ENCODE data around the gene SUPT6H. TPM values are rescaled to one million over a fixed set of nuclear protein-coding genes. Genes with fewer than 3 reads are reported as not detected.
"Not testable (repeated sequence)": the region's sequence is repeated elsewhere in the genome, so short reads cannot be mapped to it uniquely, and the experiment has no call there.

Gene SUPT6H
- total RNA-seq, 3 donors from 2014 or later: 47.8 to 97.7 (median 60.7) TPM

GRCh38 chr17:28719021-28719433, 57.0 kb downstream of the SUPT6H start:
- peaks cover 43% of the 10 kb centered on the region for H3K4me1 ChIP-seq (ENCODE audit: low read depth)
- intact Hi-C loops (cut with DNase I, micrococcal nuclease): no loop called here
- peak overlapping the region; percentile 46 for H3K4me3 ChIP-seq
- ATAC-seq (no peak), DNase-seq (no peak)
- no peak for TF ChIP-seq CTCF (IDR thresholded peaks at IDR 0.05)
- peaks cover 8% of the 10 kb centered on the region for H3K36me3 ChIP-seq (ENCODE audit: low read depth)
- no peaks in the 10 kb centered on the region for H3K9me3 ChIP-seq

- no peaks in the 10 kb centered on the region for H3K9me3 ChIP-seq
- peak overlapping the region; percentile 46 for H3K4me3 ChIP-seq
- peaks cover 8% of the 10 kb centered on the region for H3K36me3 ChIP-seq (ENCODE audit: low read depth)
- ATAC-seq (no peak), DNase-seq (peak in 1 of 3 donors; percentile 43)
- H3K4me1 ChIP-seq (ENCODE audit: low read depth): peaks cover 54% of the 10 kb centered on the region
- no peak for TF ChIP-seq CTCF (IDR thresholded peaks at IDR 0.05)
- intact Hi-C loops (cut with DNase I, micrococcal nuclease): no loop called here
These were observed 58.4 kb downstream of the SUPT6H start for GRCh38 chr17:28720247-28720996.

GRCh38 chr17:28720997-28721329, 59.0 kb downstream of the SUPT6H start:
- Histone ChIP-seq H3K4me3 (peak overlapping the region; percentile 46), H3K4me1 (ENCODE audit: low read depth) (peaks cover 56% of the 10 kb centered on the region)
- DNase-seq: peak; percentile 42 to 56 (median 55)
- H3K9me3 ChIP-seq; H3K36me3 ChIP-seq (ENCODE audit: low read depth); ATAC-seq; intact Hi-C loops (cut with DNase I, micrococcal nuclease): not testable (repeated sequence)

GRCh38 chr17:28722417-28723158, 60.6 kb downstream of the SUPT6H start:
- intact Hi-C loops (cut with DNase I, micrococcal nuclease): no loop called here
- no peak for DNase-seq
- H3K4me1 ChIP-seq (ENCODE audit: low read depth): peaks cover 56% of the 10 kb centered on the region
- no peak overlapping the region for H3K4me3 ChIP-seq
- H3K36me3 ChIP-seq (ENCODE audit: low read depth): peaks cover 8% of the 10 kb centered on the region
- no peak for TF ChIP-seq CTCF (IDR thresholded peaks at IDR 0.05)
- H3K9me3 ChIP-seq: no peaks in the 10 kb centered on the region
- ATAC-seq: no peak

GRCh38 chr17:28723159-28723835, 61.3 kb downstream of the SUPT6H start:
- Histone ChIP-seq H3K36me3 (ENCODE audit: low read depth) (peaks cover 8% of the 10 kb centered on the region), H3K4me3 (no peak overlapping the region), H3K4me1 (ENCODE audit: low read depth) (peaks cover 59% of the 10 kb centered on the region), H3K9me3 (no peaks in the 10 kb centered on the region)
- intact Hi-C loops (cut with DNase I, micrococcal nuclease): no loop called here
- TF ChIP-seq CTCF (IDR thresholded peaks at IDR 0.05): no peak
- no peak for DNase-seq
- no peak for ATAC-seq

GRCh38 chr17:28723836-28724499, 62.0 kb downstream of the SUPT6H start:
- ATAC-seq; intact Hi-C loops (cut with DNase I, micrococcal nuclease); DNase-seq; H3K4me3 ChIP-seq; H3K9me3 ChIP-seq: not testable (repeated sequence)
- Histone ChIP-seq H3K36me3 (ENCODE audit: low read depth) (peaks cover 12% of the 10 kb centered on the region), H3K4me1 (ENCODE audit: low read depth) (peaks cover 56% of the 10 kb centered on the region)
